Measurements from ENCODE around the gene MEIOB. TPM values are rescaled to one million over a fixed set of nuclear protein-coding genes. Genes with fewer than 3 reads are reported as not detected.

Gene MEIOB
- total RNA-seq, 1 donor: 0.09 TPM

DNA sequence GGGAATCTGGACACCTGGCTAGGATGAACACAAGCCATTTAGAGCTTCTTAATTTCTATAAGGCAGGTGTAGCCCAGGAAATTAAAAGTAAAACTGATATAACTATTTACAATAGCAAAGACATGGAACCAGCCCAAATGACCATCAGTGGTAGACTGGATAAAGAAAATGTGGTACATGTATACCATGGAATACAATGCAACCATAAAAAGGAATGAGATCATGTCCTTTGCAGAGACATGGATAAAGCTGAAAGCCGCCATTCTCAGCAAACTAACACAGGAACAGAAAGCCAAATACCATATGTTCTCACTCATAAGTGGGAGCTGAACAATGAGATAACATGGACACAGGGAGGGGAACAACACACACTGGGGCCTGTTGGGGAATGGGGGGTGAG is 25.5 kb downstream of the MEIOB start:
- TF ChIP-seq, protein P1, sequence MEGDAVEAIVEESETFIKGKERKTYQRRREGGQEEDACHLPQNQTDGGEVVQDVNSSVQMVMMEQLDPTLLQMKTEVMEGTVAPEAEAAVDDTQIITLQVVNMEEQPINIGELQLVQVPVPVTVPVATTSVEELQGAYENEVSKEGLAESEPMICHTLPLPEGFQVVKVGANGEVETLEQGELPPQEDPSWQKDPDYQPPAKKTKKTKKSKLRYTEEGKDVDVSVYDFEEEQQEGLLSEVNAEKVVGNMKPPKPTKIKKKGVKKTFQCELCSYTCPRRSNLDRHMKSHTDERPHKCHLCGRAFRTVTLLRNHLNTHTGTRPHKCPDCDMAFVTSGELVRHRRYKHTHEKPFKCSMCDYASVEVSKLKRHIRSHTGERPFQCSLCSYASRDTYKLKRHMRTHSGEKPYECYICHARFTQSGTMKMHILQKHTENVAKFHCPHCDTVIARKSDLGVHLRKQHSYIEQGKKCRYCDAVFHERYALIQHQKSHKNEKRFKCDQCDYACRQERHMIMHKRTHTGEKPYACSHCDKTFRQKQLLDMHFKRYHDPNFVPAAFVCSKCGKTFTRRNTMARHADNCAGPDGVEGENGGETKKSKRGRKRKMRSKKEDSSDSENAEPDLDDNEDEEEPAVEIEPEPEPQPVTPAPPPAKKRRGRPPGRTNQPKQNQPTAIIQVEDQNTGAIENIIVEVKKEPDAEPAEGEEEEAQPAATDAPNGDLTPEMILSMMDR (IDR thresholded peaks at IDR 0.05; ENCODE audit: insufficient read depth, low read length): no peak
- DNase-seq (ENCODE audit: low read depth): no peak

DNA sequence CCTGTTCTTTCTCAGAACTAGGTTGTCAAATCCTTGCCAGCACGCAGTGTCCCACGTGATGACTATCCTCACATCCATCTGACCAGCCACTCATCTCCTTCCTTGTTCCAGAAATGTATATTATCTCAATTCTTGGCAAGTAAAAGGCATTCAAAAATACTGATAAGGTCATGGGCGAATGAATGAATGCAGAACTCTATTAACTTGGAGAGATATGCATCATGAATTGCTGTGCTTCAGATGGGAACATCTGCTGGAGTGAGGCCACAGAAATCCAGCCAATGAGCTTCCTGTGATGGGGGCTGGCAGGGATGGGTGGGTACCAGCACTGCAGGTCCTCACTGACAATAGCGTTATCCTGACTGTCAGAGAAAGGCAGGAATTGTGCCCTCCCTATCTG is 26.0 kb downstream of the MEIOB start:
- TF ChIP-seq, protein P1 (IDR thresholded peaks at IDR 0.05; ENCODE audit: insufficient read depth, low read length): no peak

More for the DNA sequence above, 25.5 kb downstream of the MEIOB start:
- H3K4me3 ChIP-seq (ENCODE audit: low read depth, low read length): no peak overlapping the region

DNA sequence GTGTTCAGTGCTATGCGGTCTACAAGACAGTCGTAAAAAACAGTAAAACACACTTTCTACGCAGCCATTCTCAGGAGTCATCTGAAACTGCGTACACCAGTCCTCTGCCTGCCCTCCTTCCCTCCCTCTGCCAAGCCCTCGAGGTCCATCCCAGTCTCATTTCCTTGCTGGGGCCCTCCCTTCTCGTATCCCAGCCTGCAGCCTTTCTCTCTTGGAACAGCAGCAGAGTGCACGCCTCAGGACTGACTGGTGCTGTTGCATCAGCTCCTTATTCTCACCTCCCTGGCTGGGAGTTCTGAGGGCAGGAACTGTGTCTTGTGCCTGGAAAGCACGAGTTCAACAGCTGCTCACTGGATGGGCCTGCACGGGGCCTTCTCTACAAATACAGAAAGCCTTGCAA is 32.4 kb downstream of the MEIOB start:
- TF ChIP-seq, protein P1 (IDR thresholded peaks at IDR 0.05; ENCODE audit: insufficient read depth, low read length): no peak
- peak; percentile 72 for DNase-seq (ENCODE audit: low read depth)
- no peak overlapping the region for H3K4me3 ChIP-seq (ENCODE audit: low read depth, low read length)

More for the DNA sequence above, 26.0 kb downstream of the MEIOB start:
- no peak for DNase-seq (ENCODE audit: low read depth)
- no peak overlapping the region for H3K4me3 ChIP-seq (ENCODE audit: low read depth, low read length)

DNA sequence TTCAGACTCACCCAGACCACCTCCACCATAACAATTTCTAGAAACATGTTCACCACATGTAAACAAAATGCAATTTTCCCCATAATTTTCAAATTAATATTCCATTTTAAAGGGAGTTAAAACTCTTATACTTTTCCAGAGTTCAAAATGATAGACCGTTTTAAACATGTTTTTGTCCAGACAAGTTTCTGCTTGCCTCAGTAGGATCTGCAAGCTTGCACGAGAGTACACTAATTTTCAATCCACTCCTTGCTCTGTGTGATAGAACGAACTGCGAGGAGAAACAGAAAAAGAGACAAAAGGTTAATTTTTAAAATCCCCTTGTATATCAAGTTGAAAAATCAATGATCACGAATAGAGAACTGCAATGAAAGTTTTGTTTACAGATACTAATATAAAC is 37.9 kb downstream of the MEIOB start:
- no peak overlapping the region for H3K4me3 ChIP-seq (ENCODE audit: low read depth, low read length)
- TF ChIP-seq, protein P1 (IDR thresholded peaks at IDR 0.05; ENCODE audit: insufficient read depth, low read length): no peak
- DNase-seq (ENCODE audit: low read depth): no peak

DNA sequence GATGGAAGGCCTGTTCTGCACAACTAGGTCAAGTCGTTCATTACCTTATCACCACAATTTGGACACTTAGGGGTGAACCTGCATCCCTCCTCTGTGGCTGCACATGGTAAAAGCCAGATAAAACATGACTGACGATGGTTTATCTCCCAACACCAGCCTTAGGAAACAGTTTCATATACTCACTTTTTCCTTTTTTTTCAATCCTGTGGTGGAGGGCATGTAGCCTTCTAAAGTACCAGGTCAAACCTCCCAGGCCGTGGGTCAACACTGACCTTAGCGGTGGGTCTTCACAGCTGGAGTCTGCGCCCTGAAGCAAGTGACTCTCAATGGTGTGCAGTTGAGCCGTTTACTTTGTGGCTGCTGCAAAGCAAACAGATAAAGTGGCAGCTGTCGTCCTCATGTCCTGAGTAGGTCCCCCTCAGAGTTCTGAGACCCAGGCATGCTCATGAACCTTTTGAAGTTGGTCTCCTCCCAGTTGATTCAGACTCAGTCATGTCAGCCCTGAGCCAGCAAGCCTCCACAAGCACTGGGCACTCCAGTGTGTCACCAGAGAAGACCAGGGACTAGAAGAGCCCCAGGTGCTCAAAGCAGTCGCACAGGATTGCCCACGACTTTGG is 39.0 kb downstream of the MEIOB start:
- TF ChIP-seq, protein P1 (IDR thresholded peaks at IDR 0.05; ENCODE audit: insufficient read depth, low read length): no peak
- DNase-seq (ENCODE audit: low read depth): no peak
- no peak overlapping the region for H3K4me3 ChIP-seq (ENCODE audit: low read depth, low read length)

DNA sequence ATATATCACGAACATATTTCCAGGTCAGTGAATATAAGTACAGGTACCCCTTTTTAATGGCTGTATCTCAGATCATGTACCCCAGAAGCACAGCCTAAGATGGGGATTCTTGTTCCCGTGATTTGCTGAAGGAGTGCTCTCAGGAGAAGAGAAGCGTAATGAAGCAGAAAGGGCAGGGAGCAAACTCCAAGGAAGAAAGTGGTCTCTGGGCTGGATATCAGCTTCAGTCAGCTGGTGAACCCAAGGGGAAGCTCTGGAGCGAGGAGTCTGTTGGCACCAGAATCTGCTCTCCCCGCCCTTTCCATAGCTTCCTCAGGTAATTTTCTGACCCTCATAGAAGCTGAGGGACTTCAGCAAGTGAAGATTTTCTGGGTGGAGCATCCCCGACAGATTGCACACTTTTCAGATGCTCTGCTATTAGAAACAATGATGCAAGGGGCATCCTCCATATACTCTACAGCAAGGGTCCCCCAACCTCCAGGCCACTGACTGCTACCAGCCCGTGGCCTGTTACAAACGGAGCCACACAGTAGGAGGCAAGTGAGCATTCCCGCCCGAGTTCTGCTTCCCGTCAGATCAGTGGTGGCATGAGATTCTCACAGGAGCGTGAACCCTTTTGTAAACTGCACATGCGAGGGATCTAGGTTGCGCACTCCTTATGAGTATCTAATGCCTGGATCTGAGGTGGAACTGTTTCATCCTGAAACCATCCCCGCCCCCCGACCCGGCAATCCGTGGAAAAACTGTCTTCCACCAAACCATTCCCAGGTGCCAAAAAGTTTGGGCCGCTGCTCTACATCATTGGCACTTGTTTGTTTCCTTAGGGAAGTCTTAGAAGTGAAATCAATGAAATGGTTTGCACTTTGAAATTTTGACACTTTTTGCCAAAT is 40.5 kb downstream of the MEIOB start:
- DNase-seq (ENCODE audit: low read depth): no peak
- TF ChIP-seq, protein P1 (IDR thresholded peaks at IDR 0.05; ENCODE audit: insufficient read depth, low read length): no peak
- H3K4me3 ChIP-seq (ENCODE audit: low read depth, low read length): no peak overlapping the region

All from fibroblast of the aortic adventitia (primary cell).